MM.1S (cell line): ENCODE measurements around the gene ADARB2.

Source experiments
- DNase-seq: peaks from one replicate; pipeline ENCODE4 v3.0.0-alpha.2; 2015
- H2AFZ ChIP-seq: fragments of 300-600 bp; sonication (generic); 2 replicates; pipeline ENCODE4 v1.6.0; 2016; ENCODE audit warnings: antibody characterized with exemption, low read length
- H3F3A ChIP-seq: fragments of 300-600 bp; sonication (generic); 2 replicates; pipeline ENCODE4 v1.6.1; 2016; ENCODE audit warnings: mild to moderate bottlenecking, antibody characterized with exemption, low read length, moderate library complexity, mixed read lengths; ENCODE audit not compliant: insufficient read depth
- H3K27ac ChIP-seq: fragments of 300-600 bp; sonication (generic); 2 replicates; pipeline ENCODE4 v1.5.1; 2016; ENCODE audit warnings: mild to moderate bottlenecking, low read length
- H3K27me3 ChIP-seq: fragments of 300-600 bp; sonication (generic); replicated peaks from 2 replicates; pipeline ENCODE4 v1.6.0; 2016; ENCODE audit warnings: low read length; ENCODE audit not compliant: insufficient read depth
- H3K36me3 ChIP-seq: fragments of 300-600 bp; sonication (generic); replicated peaks from 2 replicates; pipeline ENCODE4 v1.6.1; 2016; ENCODE audit warnings: mild to moderate bottlenecking, low read length, mixed read lengths; ENCODE audit not compliant: insufficient read depth
- H3K4me1 ChIP-seq: fragments of 300-600 bp; sonication (generic); 2 replicates; pipeline ENCODE4 v1.6.1; 2016; ENCODE audit warnings: low read length, mixed read lengths
- H3K4me2 ChIP-seq: fragments of 300-600 bp; sonication (generic); 2 replicates; pipeline ENCODE4 v1.6.0; 2016; ENCODE audit warnings: low read depth, low read length
- H3K4me3 ChIP-seq: fragments of 300-600 bp; sonication (generic); 2 replicates; pipeline ENCODE4 v1.5.1; 2016; ENCODE audit warnings: low read length, mixed read lengths
- H3K79me2 ChIP-seq: fragments of 300-600 bp; sonication (generic); 2 replicates; pipeline ENCODE4 v1.6.1; 2016; ENCODE audit warnings: mixed run types, low read length, mixed read lengths
- H3K9ac ChIP-seq: fragments of 300-600 bp; sonication (generic); 2 replicates; pipeline ENCODE4 v1.6.1; 2016; ENCODE audit warnings: low read length, mixed read lengths
- H3K9me2 ChIP-seq: fragments of 300-600 bp; sonication (generic); replicated peaks from 2 replicates; pipeline ENCODE4 v1.6.1; 2016; ENCODE audit warnings: mild to moderate bottlenecking, low read length, mixed read lengths; ENCODE audit not compliant: insufficient read depth
- H3K9me3 ChIP-seq: fragments of 300-600 bp; sonication (generic); replicated peaks from 2 replicates; pipeline ENCODE4 v1.6.1; 2016; ENCODE audit warnings: mild to moderate bottlenecking, low read length, mixed read lengths; ENCODE audit not compliant: insufficient read depth
- H4K20me1 ChIP-seq: fragments of 300-600 bp; sonication (generic); 2 replicates; pipeline ENCODE4 v1.6.1; 2016; ENCODE audit warnings: mild to moderate bottlenecking, low read length, moderate library complexity, mixed read lengths; ENCODE audit not compliant: insufficient read depth
- CTCF ChIP-seq: fragments of 300-600 bp; sonication (generic); IDR thresholded peaks from 2 replicates; pipeline ENCODE4 v1.5.1; 2016; ENCODE audit warnings: antibody characterized with exemption, low read length, mixed read lengths
- EZH2 ChIP-seq: fragments of 300-600 bp; sonication (generic); optimal IDR thresholded peaks from 2 replicates; pipeline ENCODE3; 2017; ENCODE audit warnings: low read depth, mild to moderate bottlenecking, antibody characterized with exemption, low read length, mixed read lengths
- EZH2phosphoT487 ChIP-seq: fragments of 300-600 bp; sonication (generic); IDR thresholded peaks from 2 replicates; pipeline ENCODE4 v1.6.1; 2018; ENCODE audit warnings: antibody characterized with exemption, low read length

The ADARB2 gene

GRCh38 chr10:1153805-1154351 is 583.4 kb downstream of the ADARB2 start:
- no peak overlapping the region for H3K27ac ChIP-seq
- TF ChIP-seq EZH2 (no peak), CTCF (no peak), EZH2phosphoT487 (no peak)
- no peaks in the 10 kb centered on the region for H3K27me3 ChIP-seq
- no peak overlapping the region for H3K4me3 ChIP-seq
- H3F3A ChIP-seq = no peaks in the 10 kb centered on the region
- DNase-seq = no peak
- no peaks in the 10 kb centered on the region for H3K79me2 ChIP-seq
- H4K20me1 ChIP-seq = no peaks in the 10 kb centered on the region
- no peaks in the 10 kb centered on the region for H3K4me1 ChIP-seq
- no peaks in the 10 kb centered on the region for H3K36me3 ChIP-seq
- H3K9me3 ChIP-seq = no peaks in the 10 kb centered on the region
- no peak overlapping the region for H3K4me2 ChIP-seq
- H3K9ac ChIP-seq = no peak overlapping the region
- H2AFZ ChIP-seq = no peak overlapping the region
- H3K9me2 ChIP-seq = no peaks in the 10 kb centered on the region

GRCh38 chr10:1153251-1153763 is 584.0 kb downstream of the ADARB2 start:
- no peak for TF ChIP-seq EZH2
- TF ChIP-seq EZH2phosphoT487 = no peak
- no peak for TF ChIP-seq CTCF
- Histone ChIP-seq H3K36me3 (no peaks in the 10 kb centered on the region), H3K27ac (no peak overlapping the region), H2AFZ (no peak overlapping the region), H3K9me3 (no peaks in the 10 kb centered on the region), H3K79me2 (no peaks in the 10 kb centered on the region), H3K4me1 (no peaks in the 10 kb centered on the region), H3F3A (no peaks in the 10 kb centered on the region), H4K20me1 (no peaks in the 10 kb centered on the region), H3K4me2 (no peak overlapping the region), H3K27me3 (no peaks in the 10 kb centered on the region), H3K9me2 (no peaks in the 10 kb centered on the region), H3K9ac (no peak overlapping the region), H3K4me3 (no peak overlapping the region)
- DNase-seq = no peak

- Histone ChIP-seq H3K4me2 (no peak overlapping the region), H3K27me3 (no peaks in the 10 kb centered on the region), H3K27ac (no peak overlapping the region), H4K20me1 (no peaks in the 10 kb centered on the region), H3K9ac (no peak overlapping the region), H2AFZ (no peak overlapping the region), H3K79me2 (no peaks in the 10 kb centered on the region), H3K4me3 (no peak overlapping the region), H3F3A (no peaks in the 10 kb centered on the region), H3K4me1 (no peaks in the 10 kb centered on the region), H3K9me3 (no peaks in the 10 kb centered on the region), H3K9me2 (no peaks in the 10 kb centered on the region), H3K36me3 (no peaks in the 10 kb centered on the region)
- DNase-seq = no peak
- TF ChIP-seq EZH2phosphoT487 = no peak
- no peak for TF ChIP-seq EZH2
- TF ChIP-seq CTCF = no peak
Observed at GRCh38 chr10:1152386-1153250, 584.7 kb downstream of the ADARB2 start.
